ENCODE results near the gene MCF2L. TPM values are rescaled to one million over a fixed set of nuclear protein-coding genes. Genes with fewer than 3 reads are reported as not detected.
"Not testable (repeated sequence)": the region's sequence is repeated elsewhere in the genome, so short reads cannot be mapped to it uniquely, and the experiment has no call there.

The MCF2L gene
- total RNA-seq, 1 donor from 2014 or later: 90.0 TPM

GRCh38 chr13:113057084-113057483, 88.1 kb downstream of the MCF2L start:
- no peak for TF ChIP-seq CTCF (IDR thresholded peaks at IDR 0.05; ENCODE audit: unreplicated experiment)
- Mint-ChIP-seq H3K9me3 (ENCODE audit: low read depth) (no peaks in the 10 kb centered on the region), H3K27me3 (no peaks in the 10 kb centered on the region), H3K4me3 (ENCODE audit: low read depth) (no peak overlapping the region), H3K27ac (no peak overlapping the region), H3K36me3 (ENCODE audit: insufficient read depth) (peaks cover 6% of the 10 kb centered on the region), H3K4me1 (ENCODE audit: low read depth) (no peaks in the 10 kb centered on the region)
- no peak for DNase-seq (ENCODE audit: low spot score, unreplicated experiment)

DNA sequence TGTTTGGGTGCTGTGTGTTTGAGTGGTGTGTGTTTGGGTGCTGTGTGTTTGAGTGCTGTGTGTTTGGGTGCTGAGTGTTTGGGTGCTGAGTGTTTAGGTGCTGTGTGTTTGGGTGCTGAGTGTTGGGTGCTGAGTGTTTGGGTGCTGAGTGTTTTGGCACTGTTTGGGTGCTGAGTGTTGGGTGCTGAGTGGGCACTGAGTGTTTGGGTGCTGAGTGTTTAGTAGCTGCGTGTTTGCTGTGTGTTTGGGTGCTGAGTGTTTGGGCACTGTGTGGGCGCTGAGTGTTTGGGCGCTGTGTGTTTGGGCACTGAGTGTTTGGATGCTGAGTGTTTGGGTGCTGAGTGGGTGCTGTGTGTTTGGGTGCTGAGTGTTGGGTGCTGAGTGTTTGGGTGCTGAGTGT, 88.5 kb downstream of the MCF2L start:
- not testable (repeated sequence) for DNase-seq (ENCODE audit: low spot score, unreplicated experiment); H3K36me3 Mint-ChIP-seq (ENCODE audit: insufficient read depth); H3K27me3 Mint-ChIP-seq; H3K27ac Mint-ChIP-seq; H3K4me3 Mint-ChIP-seq (ENCODE audit: low read depth); H3K9me3 Mint-ChIP-seq (ENCODE audit: low read depth); H3K4me1 Mint-ChIP-seq (ENCODE audit: low read depth)

GRCh38 chr13:113058129-113058987, 89.3 kb downstream of the MCF2L start:
- Mint-ChIP-seq H3K4me1 (ENCODE audit: low read depth) (no peaks in the 10 kb centered on the region), H3K36me3 (ENCODE audit: insufficient read depth) (peaks cover 4% of the 10 kb centered on the region), H3K4me3 (ENCODE audit: low read depth) (no peak overlapping the region), H3K27ac (no peak overlapping the region), H3K27me3 (no peaks in the 10 kb centered on the region), H3K9me3 (ENCODE audit: low read depth) (no peaks in the 10 kb centered on the region)
- no peak for TF ChIP-seq CTCF (IDR thresholded peaks at IDR 0.05; ENCODE audit: unreplicated experiment)
- DNase-seq (ENCODE audit: low spot score, unreplicated experiment): no peak

DNA sequence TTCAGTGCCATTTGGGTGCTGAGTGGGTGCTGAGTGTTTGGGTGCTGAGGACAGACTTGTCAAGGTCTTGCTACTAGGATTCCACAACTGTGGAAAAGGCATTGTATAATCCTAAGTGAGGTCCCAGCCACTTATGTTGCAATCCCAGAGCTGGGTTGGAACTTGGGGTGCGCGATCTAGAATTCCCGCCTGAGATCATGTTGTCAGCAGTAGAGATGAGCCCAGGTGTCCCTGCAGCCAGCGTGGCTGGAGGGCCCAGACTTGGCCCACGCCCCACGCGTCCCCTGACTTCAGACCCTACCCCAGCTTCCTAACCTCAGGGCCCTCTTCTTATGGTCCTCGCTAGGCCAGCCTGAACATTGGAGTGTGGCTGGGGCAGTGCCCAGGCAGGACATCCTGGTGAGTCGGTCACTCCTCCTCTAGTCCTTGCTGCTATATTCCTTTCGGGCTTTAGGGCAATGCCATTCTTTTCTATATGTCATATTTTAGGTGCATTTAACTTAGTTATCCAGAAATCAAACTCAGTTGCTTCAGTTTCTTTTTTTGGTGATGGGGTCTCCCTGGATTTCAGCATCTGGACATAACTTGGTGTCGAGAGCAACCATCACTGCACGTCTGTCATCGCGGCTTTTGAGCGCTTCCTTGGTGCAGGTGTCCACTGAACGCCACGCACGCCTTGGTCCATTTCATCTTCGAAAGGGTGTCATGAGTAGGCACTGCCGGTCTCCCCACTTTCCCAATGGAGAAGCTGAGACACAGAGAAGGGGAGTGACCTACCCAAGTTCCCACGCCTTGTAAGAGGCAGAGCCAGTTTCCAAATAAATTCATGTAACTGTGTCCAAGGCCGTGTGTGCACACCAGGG, 90.2 kb downstream of the MCF2L start:
- Mint-ChIP-seq H3K36me3 (ENCODE audit: insufficient read depth) (peaks cover 4% of the 10 kb centered on the region), H3K27ac (no peak overlapping the region), H3K9me3 (ENCODE audit: low read depth) (no peaks in the 10 kb centered on the region), H3K4me3 (ENCODE audit: low read depth) (no peak overlapping the region), H3K4me1 (ENCODE audit: low read depth) (no peaks in the 10 kb centered on the region), H3K27me3 (no peaks in the 10 kb centered on the region)
- DNase-seq (ENCODE audit: low spot score, unreplicated experiment): no peak
- no peak for TF ChIP-seq CTCF (IDR thresholded peaks at IDR 0.05; ENCODE audit: unreplicated experiment)

- TF ChIP-seq CTCF (IDR thresholded peaks at IDR 0.05; ENCODE audit: unreplicated experiment): no peak
- Mint-ChIP-seq H3K9me3 (ENCODE audit: low read depth) (no peaks in the 10 kb centered on the region), H3K4me3 (ENCODE audit: low read depth) (no peak overlapping the region), H3K27ac (no peak overlapping the region), H3K27me3 (no peaks in the 10 kb centered on the region), H3K4me1 (ENCODE audit: low read depth) (no peaks in the 10 kb centered on the region), H3K36me3 (ENCODE audit: insufficient read depth) (peaks cover 7% of the 10 kb centered on the region)
- no peak for DNase-seq (ENCODE audit: low spot score, unreplicated experiment)
These were observed 90.9 kb downstream of the MCF2L start for GRCh38 chr13:113059891-113060290.

Measured in progenitor cell of endocrine pancreas (in vitro differentiated cells).